Endodermal cell (in vitro differentiated cells): ENCODE measurements around the gene OXCT1. TPM values are rescaled to one million over a fixed set of nuclear protein-coding genes. Genes with fewer than 3 reads are reported as not detected.

Experiments
- DNase-seq: peaks from one replicate; pipeline ENCODE4 v3.0.0-alpha.2; 2017
- H3K27ac ChIP-seq: 2 replicates; pipeline ENCODE4 v1.5.1; 2013; ENCODE audit warnings: mild to moderate bottlenecking, low read depth, low read length, moderate library complexity
- H3K27me3 ChIP-seq: 2 replicates; pipeline ENCODE4 v1.6.1; 2013; ENCODE audit warnings: mild to moderate bottlenecking, low read length, moderate library complexity; ENCODE audit not compliant: insufficient read depth, control insufficient read depth, poor library complexity, severe bottlenecking
- H3K36me3 ChIP-seq: 2 replicates; pipeline ENCODE4 v1.7.0; 2013; ENCODE audit warnings: mild to moderate bottlenecking, low read length, moderate library complexity; ENCODE audit not compliant: control insufficient read depth, insufficient read depth
- H3K4me1 ChIP-seq: one replicate; pipeline ENCODE4 v1.7.0; 2013; ENCODE audit warnings: low read length; ENCODE audit not compliant: control insufficient read depth, insufficient read depth
- H3K4me3 ChIP-seq: 2 replicates; pipeline ENCODE4 v1.5.1; 2013; ENCODE audit warnings: mild to moderate bottlenecking, low read length, moderate library complexity
- H3K9ac ChIP-seq: 2 replicates; pipeline ENCODE4 v1.6.1; 2013; ENCODE audit warnings: mild to moderate bottlenecking, low read length, moderate library complexity; ENCODE audit not compliant: poor library complexity, severe bottlenecking; ENCODE audit errors: extremely low read depth
- H3K9me3 ChIP-seq: 2 replicates; pipeline ENCODE4 v1.6.1; 2013; ENCODE audit warnings: mild to moderate bottlenecking, low read length, moderate library complexity; ENCODE audit not compliant: control insufficient read depth
- H3K27ac Mint-ChIP-seq: 2 replicates; pipeline ENCODE4 v1.8.0; 2020; ENCODE audit warnings: mixed read lengths
- H3K27me3 Mint-ChIP-seq: 2 replicates; pipeline ENCODE4 v1.8.0; 2021; ENCODE audit warnings: mild to moderate bottlenecking, mixed read lengths; ENCODE audit not compliant: insufficient read depth
- H3K36me3 Mint-ChIP-seq: 2 replicates; pipeline ENCODE4 v1.8.0; 2020; ENCODE audit warnings: low read depth, mixed read lengths
- H3K4me1 Mint-ChIP-seq: 2 replicates; pipeline ENCODE4 v1.8.0; 2020; ENCODE audit warnings: mixed read lengths
- H3K4me3 Mint-ChIP-seq: 2 replicates; pipeline ENCODE4 v1.8.0; 2020; ENCODE audit warnings: mild to moderate bottlenecking, moderate library complexity, mixed read lengths
- H3K9me3 Mint-ChIP-seq: 2 replicates; pipeline ENCODE4 v1.8.0; 2020; ENCODE audit warnings: mild to moderate bottlenecking, mixed read lengths
- CTCF ChIP-seq: fragments of 200-600 bp; sonication (generic); conservative IDR thresholded peaks from 2 replicates; pipeline ENCODE4 v1.5.0; 2021; ENCODE audit warnings: antibody characterized with exemption, mild to moderate bottlenecking
- WGBS, 2 experiments: methylation state at CpG; one replicate each; pipeline versions ENCODE4 v1.1.5 to v1.1.7; 2013; ENCODE audit warnings: missing lambda C conversion rate in 2 of 2, mixed read lengths in 1 of 2; ENCODE audit not compliant: insufficient coverage in 1 of 2, insufficient read length in 1 of 2; 5-methylcytosine and 5-hydroxymethylcytosine counted together
- total RNA-seq, 2 donors: library from RNA; stranded (reverse); fragmentation: NEBNext Ultra II Directional in 1 of 2; extraction: Animal tissue kit (Norgen Biotek cat#: 25700) in 1 of 2; gene quantifications; 2 replicates in 1 of 2; 3 replicates in 1 of 2; pipeline ENCODE4 v1.2.1, GENCODE V29; 2021

Gene OXCT1
- total RNA-seq, 2 donors from 2014 or later = 24.5 to 25.1 TPM

- Mint-ChIP-seq H3K9me3 (no peaks in the 10 kb centered on the region), H3K36me3 (peaks cover 2% of the 10 kb centered on the region), H3K4me1 (peaks cover 25% of the 10 kb centered on the region), H3K4me3 (no peak overlapping the region), H3K27me3 (peaks cover 8% of the 10 kb centered on the region), H3K27ac (no peak overlapping the region)
- Histone ChIP-seq H3K9me3 (no peaks in the 10 kb centered on the region), H3K9ac (no peak overlapping the region), H3K27ac (no peak overlapping the region), H3K27me3 (peaks cover 10% of the 10 kb centered on the region), H3K4me3 (no peak overlapping the region), H3K36me3 (no peaks in the 10 kb centered on the region), H3K4me1 (no peaks in the 10 kb centered on the region)
- WGBS, 2 experiments = 77 to 91% methylated on average over 2 to 3 of the region's 3 CpGs
- DNase-seq = no peak
- TF ChIP-seq CTCF = no peak
Observed at GRCh38 chr5:41763081-41763480, 107.1 kb downstream of the OXCT1 start.

- 96 to 100% methylated on average over 1 of the region's 1 CpG for WGBS, 2 experiments
- no peak overlapping the region for H3K27ac Mint-ChIP-seq
Observed at GRCh38 chr5:41762426-41762825, 107.8 kb downstream of the OXCT1 start.

GRCh38 chr5:41761663-41762062, 108.6 kb downstream of the OXCT1 start:
- peaks cover 10% of the 10 kb centered on the region for H3K27me3 ChIP-seq
- H3K9me3 Mint-ChIP-seq = no peaks in the 10 kb centered on the region
- H3K36me3 ChIP-seq = no peaks in the 10 kb centered on the region
- peaks cover 2% of the 10 kb centered on the region for H3K36me3 Mint-ChIP-seq
- no peaks in the 10 kb centered on the region for H3K9me3 ChIP-seq
- H3K27ac Mint-ChIP-seq = no peak overlapping the region
- H3K27ac ChIP-seq = no peak overlapping the region
- peaks cover 8% of the 10 kb centered on the region for H3K27me3 Mint-ChIP-seq
- DNase-seq = no peak
- H3K9ac ChIP-seq = no peak overlapping the region
- H3K4me1 Mint-ChIP-seq = peaks cover 25% of the 10 kb centered on the region
- 80% methylated on average over 1 of the region's 1 CpG; no CpG with 5 or more reads in 1 of the 2 experiments for WGBS, 2 experiments
- H3K4me3 Mint-ChIP-seq = no peak overlapping the region
- H3K4me3 ChIP-seq = no peak overlapping the region
- H3K4me1 ChIP-seq = no peaks in the 10 kb centered on the region
- TF ChIP-seq CTCF = no peak

More at GRCh38 chr5:41762426-41762825, 107.8 kb downstream of the OXCT1 start:
- Mint-ChIP-seq H3K36me3 (peaks cover 2% of the 10 kb centered on the region), H3K4me1 (peaks cover 25% of the 10 kb centered on the region), H3K4me3 (no peak overlapping the region), H3K9me3 (no peaks in the 10 kb centered on the region), H3K27me3 (peaks cover 8% of the 10 kb centered on the region)
- Histone ChIP-seq H3K36me3 (no peaks in the 10 kb centered on the region), H3K9ac (no peak overlapping the region), H3K27me3 (peaks cover 10% of the 10 kb centered on the region), H3K4me3 (no peak overlapping the region), H3K27ac (no peak overlapping the region), H3K9me3 (no peaks in the 10 kb centered on the region), H3K4me1 (no peaks in the 10 kb centered on the region)
- DNase-seq = no peak
- TF ChIP-seq CTCF = no peak
